ENCODE results near the gene EGFL7. TPM values are rescaled to one million over a fixed set of nuclear protein-coding genes. Genes with fewer than 3 reads are reported as not detected.

EGFL7 gene
- total RNA-seq, 2 donors from 2014 or later: 49.3 to 118 TPM

DNA sequence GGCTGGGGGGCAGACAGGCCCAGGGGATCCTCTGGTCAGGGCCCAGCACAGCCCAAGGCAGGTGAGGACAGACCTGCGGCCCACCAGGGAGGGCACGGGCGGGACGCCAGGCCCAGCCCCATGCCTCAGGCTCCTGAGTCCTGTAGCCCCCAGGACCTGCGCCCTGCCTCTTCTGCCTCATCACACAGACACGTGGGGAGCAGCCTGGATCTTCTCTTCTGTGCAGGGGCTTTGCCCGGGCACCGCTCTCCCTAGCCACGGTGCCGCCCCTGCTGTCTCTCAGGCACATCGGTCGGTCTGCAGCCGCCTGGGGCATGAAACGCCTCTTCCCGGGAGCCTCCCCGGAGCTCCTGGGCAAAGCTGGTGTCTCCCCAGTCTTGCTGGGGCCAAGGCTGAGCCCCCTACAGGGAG is 40.2 kb upstream of the EGFL7 start:
- peaks cover 7% of the 10 kb centered on the region for H3K4me1 ChIP-seq (replicated peaks)

DNA sequence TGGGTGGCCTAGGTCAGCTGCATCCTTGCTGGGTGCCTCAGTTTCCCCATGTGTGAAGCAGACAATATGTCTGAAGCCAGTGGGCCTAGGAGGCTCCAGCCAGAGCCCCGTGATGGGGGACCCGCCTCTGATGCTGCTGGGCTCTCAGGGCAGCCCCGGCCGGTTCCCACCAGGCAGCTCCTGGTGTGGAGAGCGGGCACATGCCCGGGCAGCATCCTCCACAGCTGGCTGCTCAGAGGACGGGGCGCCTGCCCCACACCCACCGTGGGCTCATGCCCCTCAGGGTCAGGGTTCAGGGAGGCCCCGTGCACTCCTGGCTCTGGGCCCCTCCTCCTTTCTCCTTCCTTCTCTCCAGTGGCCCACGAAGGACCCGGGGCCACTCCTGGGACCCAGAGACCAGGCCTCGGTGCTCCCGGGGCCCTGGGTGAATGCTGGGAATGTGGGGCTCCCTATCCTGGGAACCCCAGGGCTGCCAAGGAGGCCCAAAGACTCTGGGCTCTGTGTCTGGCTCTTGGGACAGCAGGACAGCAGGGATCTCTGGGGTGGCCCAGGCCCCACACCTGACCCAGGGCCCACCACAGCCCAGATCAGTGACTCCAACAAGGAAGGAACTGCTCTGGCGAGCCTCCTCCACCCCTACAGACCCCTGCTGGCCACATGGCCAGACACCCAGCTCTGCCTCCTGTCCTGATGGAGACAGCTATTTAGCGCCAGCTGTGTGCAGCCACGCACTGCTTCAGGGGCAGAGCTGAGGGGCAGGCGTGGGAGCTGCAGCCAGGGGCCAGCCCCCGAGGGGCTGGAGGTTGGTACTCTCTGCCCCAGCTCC is 39.5 kb upstream of the EGFL7 start:
- Histone ChIP-seq H3K27me3 (replicated peaks; ENCODE audit: insufficient read depth) (no peaks in the 10 kb centered on the region), H3K4me3 (no peak overlapping the region), H3K4me1 (replicated peaks) (peaks cover 7% of the 10 kb centered on the region), H3K36me3 (no peaks in the 10 kb centered on the region), H3K27ac (peak overlapping the region; percentile 60 to 70), H3K9me3 (no peaks in the 10 kb centered on the region)
- no peak for DNase-seq (ENCODE audit: low spot score)
- WGBS: 51% methylated on average over 19 of the region's 19 CpGs
- intact Hi-C loops (cut with DNase I): loop anchor here (5.0 kb wide), 1 partner anchor 76 kb away; the partner anchor contains the start of gene NOTCH1
- TF ChIP-seq, protein P1, sequence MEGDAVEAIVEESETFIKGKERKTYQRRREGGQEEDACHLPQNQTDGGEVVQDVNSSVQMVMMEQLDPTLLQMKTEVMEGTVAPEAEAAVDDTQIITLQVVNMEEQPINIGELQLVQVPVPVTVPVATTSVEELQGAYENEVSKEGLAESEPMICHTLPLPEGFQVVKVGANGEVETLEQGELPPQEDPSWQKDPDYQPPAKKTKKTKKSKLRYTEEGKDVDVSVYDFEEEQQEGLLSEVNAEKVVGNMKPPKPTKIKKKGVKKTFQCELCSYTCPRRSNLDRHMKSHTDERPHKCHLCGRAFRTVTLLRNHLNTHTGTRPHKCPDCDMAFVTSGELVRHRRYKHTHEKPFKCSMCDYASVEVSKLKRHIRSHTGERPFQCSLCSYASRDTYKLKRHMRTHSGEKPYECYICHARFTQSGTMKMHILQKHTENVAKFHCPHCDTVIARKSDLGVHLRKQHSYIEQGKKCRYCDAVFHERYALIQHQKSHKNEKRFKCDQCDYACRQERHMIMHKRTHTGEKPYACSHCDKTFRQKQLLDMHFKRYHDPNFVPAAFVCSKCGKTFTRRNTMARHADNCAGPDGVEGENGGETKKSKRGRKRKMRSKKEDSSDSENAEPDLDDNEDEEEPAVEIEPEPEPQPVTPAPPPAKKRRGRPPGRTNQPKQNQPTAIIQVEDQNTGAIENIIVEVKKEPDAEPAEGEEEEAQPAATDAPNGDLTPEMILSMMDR (IDR thresholded peaks at IDR 0.05): no peak
- TF ChIP-seq POLR2AphosphoS5 (IDR thresholded peaks at IDR 0.05): no peak
- TF ChIP-seq POLR2A (IDR thresholded peaks at IDR 0.05): no peak

More for the DNA sequence above, 40.2 kb upstream of the EGFL7 start:
- no peak for TF ChIP-seq POLR2A (IDR thresholded peaks at IDR 0.05)
- TF ChIP-seq, protein P1 (IDR thresholded peaks at IDR 0.05): no peak
- TF ChIP-seq POLR2AphosphoS5 (IDR thresholded peaks at IDR 0.05): no peak
- intact Hi-C loops (cut with DNase I): loop anchor here (5.0 kb wide), 1 partner anchor 75 kb away; the partner anchor contains the start of gene NOTCH1
- Histone ChIP-seq H3K27me3 (replicated peaks; ENCODE audit: insufficient read depth) (no peaks in the 10 kb centered on the region), H3K9me3 (no peaks in the 10 kb centered on the region), H3K36me3 (no peaks in the 10 kb centered on the region), H3K4me3 (no peak overlapping the region), H3K27ac (peak overlapping the region in 1 of 2 donors; percentile 28)
- 48% methylated on average over 15 of the region's 16 CpGs for WGBS
- DNase-seq (ENCODE audit: low spot score): no peak

DNA sequence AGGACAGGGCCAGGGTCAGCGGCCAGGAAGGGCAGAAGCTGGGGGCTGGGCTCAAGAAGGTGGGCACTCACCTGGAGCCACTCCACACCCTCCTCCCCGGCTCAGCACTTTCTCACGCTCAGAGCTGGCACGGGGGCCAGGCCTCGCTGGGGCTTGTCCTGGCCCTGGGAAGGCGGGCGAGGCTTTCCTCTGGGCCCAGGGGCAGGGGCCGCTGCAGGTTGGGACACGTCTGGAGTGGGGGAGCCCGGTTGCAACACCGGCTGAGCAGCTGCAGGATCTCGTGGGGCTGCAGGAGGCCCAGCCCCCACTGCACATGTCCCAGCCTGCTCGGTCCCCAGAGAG is 38.9 kb upstream of the EGFL7 start:
- TF ChIP-seq, protein P1 (IDR thresholded peaks at IDR 0.05): no peak
- TF ChIP-seq POLR2AphosphoS5 (IDR thresholded peaks at IDR 0.05): peak; percentile 93
- TF ChIP-seq POLR2A (IDR thresholded peaks at IDR 0.05): peak; percentile 31
- WGBS: 37% methylated on average over 12 of the region's 13 CpGs
- no peaks in the 10 kb centered on the region for H3K36me3 ChIP-seq
- H3K27me3 ChIP-seq (replicated peaks; ENCODE audit: insufficient read depth): no peaks in the 10 kb centered on the region
- peak; percentile 90 for DNase-seq (ENCODE audit: low spot score)
- H3K27ac ChIP-seq: peak overlapping the region; percentile 60 to 70
- intact Hi-C loops (cut with DNase I): loop anchor here (2.0 to 5.0 kb wide), 2 partner anchors 77 to 135 kb away; partner anchors contain the start of gene NOTCH1
- peaks cover 7% of the 10 kb centered on the region for H3K4me1 ChIP-seq (replicated peaks)
- H3K4me3 ChIP-seq: no peak overlapping the region
- no peaks in the 10 kb centered on the region for H3K9me3 ChIP-seq

DNA sequence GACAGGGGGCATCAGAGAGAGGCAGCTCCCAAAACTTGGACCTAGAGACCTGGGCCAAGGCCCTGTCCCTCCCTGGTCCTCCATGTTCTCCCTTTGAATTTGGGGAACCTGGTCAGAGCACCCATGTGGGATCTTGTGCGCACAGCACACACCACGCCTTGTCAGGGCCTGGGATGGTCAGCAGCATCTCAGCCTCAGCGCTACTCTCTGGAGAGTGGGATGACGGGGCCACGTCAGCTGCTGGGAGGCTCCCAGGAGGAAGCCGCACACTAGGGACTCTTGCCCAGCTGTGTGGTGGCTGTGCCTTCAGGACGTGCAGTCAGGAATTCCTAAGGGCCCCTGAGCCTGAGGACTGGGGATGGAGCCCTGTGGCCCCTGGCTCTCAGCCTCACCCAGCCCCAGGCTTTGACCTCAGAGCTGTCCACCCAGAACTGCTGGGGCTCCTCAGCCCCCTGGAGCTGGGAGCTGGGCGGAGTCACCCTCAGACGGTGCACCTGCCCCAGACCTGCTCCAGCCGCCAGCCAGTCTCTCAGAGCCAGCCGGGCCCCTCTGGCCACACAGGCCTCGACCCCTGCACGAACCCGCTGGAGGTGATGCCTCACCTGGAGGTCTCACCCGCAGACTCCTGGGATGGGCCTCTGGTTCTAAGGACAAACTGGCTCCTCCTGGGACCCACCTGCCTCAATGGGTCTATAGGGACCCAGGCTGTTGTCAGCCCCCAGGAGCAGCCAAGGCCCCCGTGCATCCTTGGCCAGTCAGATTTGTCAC is 38.3 kb upstream of the EGFL7 start:
- H3K27ac ChIP-seq: peak overlapping the region; percentile 39 to 65
- H3K4me3 ChIP-seq: no peak overlapping the region
- no peaks in the 10 kb centered on the region for H3K27me3 ChIP-seq (replicated peaks; ENCODE audit: insufficient read depth)
- no peaks in the 10 kb centered on the region for H3K9me3 ChIP-seq
- intact Hi-C loops (cut with DNase I): loop anchor here (2.0 to 5.0 kb wide), 2 partner anchors 77 to 136 kb away; partner anchors contain the start of gene NOTCH1
- TF ChIP-seq POLR2AphosphoS5 (IDR thresholded peaks at IDR 0.05) (no peak), POLR2A (IDR thresholded peaks at IDR 0.05) (no peak)
- TF ChIP-seq, protein P1 (IDR thresholded peaks at IDR 0.05): no peak
- no peaks in the 10 kb centered on the region for H3K36me3 ChIP-seq
- 46% methylated on average over 15 of the region's 16 CpGs for WGBS
- peaks cover 7% of the 10 kb centered on the region for H3K4me1 ChIP-seq (replicated peaks)
- no peak for DNase-seq (ENCODE audit: low spot score)

Data from prostate gland (tissue), 2 donors.